ENCODE data around the gene LMF1.
A peak's percentile ranks its signal among the peaks of the same experiment; 100 is the strongest.

LMF1 gene

DNA sequence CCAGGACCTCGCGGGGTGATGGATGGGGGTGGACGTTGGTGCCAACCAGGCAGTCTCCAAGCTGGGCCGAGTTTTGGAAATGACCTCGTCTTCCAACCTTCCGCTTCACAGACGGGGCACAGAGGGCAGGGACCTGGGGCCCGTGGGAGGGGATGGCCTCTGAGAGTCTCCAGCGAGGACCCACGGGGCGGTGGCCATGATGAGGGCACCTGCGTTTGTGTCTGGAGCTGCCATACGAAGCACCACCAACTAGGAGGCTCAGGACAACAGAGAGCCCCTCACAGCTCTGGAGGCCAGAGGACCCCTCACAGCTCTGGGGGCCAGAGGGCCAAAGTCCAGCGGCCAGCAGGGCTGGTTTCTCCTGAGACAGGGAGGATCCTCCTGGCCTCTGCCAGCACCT lies 37.3 kb upstream of the LMF1 start:
- no peaks in the 10 kb centered on the region for H3K4me1 ChIP-seq (ENCODE audit: insufficient read depth, poor library complexity, severe bottlenecking)
- H3K27me3 ChIP-seq (ENCODE audit: insufficient read depth, poor library complexity, severe bottlenecking) = peaks cover 29% of the 10 kb centered on the region
- ATAC-seq (ENCODE audit: low read depth) (no peak), DNase-seq (ENCODE audit: low spot score) (no peak)
- no peaks in the 10 kb centered on the region for H3K36me3 ChIP-seq (ENCODE audit: low read depth)
- H3K27ac ChIP-seq (ENCODE audit: poor library complexity, severe bottlenecking) = no peak overlapping the region
- TF ChIP-seq, protein P1, sequence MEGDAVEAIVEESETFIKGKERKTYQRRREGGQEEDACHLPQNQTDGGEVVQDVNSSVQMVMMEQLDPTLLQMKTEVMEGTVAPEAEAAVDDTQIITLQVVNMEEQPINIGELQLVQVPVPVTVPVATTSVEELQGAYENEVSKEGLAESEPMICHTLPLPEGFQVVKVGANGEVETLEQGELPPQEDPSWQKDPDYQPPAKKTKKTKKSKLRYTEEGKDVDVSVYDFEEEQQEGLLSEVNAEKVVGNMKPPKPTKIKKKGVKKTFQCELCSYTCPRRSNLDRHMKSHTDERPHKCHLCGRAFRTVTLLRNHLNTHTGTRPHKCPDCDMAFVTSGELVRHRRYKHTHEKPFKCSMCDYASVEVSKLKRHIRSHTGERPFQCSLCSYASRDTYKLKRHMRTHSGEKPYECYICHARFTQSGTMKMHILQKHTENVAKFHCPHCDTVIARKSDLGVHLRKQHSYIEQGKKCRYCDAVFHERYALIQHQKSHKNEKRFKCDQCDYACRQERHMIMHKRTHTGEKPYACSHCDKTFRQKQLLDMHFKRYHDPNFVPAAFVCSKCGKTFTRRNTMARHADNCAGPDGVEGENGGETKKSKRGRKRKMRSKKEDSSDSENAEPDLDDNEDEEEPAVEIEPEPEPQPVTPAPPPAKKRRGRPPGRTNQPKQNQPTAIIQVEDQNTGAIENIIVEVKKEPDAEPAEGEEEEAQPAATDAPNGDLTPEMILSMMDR (IDR thresholded peaks at IDR 0.05; ENCODE audit: poor library complexity, severe bottlenecking) = no peak
- no peaks in the 10 kb centered on the region for H3K9me3 ChIP-seq (ENCODE audit: severe bottlenecking)
- no peak overlapping the region for H3K4me3 ChIP-seq (ENCODE audit: severe bottlenecking)

DNA sequence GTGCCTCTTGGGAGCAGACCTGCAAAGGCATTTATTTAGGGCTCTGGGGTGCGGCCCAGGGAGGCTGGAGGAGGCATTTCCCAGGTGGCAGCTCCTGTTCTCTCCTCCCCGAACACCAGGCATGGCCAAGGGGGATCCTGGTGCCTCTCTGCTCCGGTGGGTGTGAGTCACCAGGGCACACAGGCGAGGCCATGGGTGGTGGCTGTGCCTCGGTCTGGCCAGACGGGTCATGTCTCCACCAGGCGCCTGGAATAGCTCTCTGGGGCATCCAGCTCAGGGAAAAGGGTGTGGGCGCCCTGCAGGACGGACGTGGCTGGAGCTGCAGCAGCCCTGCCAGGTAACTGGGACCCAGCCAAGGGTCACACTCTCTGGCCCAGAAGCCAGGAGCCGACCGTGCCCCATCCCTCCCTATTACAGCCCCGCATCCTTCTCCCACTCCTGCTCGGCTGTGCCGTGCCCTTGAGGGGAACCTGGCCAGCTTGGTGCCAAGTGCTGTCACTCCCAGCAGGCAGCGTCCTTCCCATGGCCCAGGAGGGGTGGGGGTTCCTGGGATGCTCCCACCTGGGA lies 36.6 kb upstream of the LMF1 start:
- H3K4me1 ChIP-seq (ENCODE audit: insufficient read depth, poor library complexity, severe bottlenecking) = peaks cover 6% of the 10 kb centered on the region
- H3K9me3 ChIP-seq (ENCODE audit: severe bottlenecking) = no peaks in the 10 kb centered on the region
- DNase-seq (ENCODE audit: low spot score) (no peak), ATAC-seq (ENCODE audit: low read depth) (peak; percentile 18; the same call in 1 of the 3 replicates)
- no peak overlapping the region for H3K27ac ChIP-seq (ENCODE audit: poor library complexity, severe bottlenecking)
- no peaks in the 10 kb centered on the region for H3K36me3 ChIP-seq (ENCODE audit: low read depth)
- no peak overlapping the region for H3K4me3 ChIP-seq (ENCODE audit: severe bottlenecking)
- TF ChIP-seq, protein P1 (IDR thresholded peaks at IDR 0.05; ENCODE audit: poor library complexity, severe bottlenecking) = no peak
- peaks cover 29% of the 10 kb centered on the region for H3K27me3 ChIP-seq (ENCODE audit: insufficient read depth, poor library complexity, severe bottlenecking)

DNA sequence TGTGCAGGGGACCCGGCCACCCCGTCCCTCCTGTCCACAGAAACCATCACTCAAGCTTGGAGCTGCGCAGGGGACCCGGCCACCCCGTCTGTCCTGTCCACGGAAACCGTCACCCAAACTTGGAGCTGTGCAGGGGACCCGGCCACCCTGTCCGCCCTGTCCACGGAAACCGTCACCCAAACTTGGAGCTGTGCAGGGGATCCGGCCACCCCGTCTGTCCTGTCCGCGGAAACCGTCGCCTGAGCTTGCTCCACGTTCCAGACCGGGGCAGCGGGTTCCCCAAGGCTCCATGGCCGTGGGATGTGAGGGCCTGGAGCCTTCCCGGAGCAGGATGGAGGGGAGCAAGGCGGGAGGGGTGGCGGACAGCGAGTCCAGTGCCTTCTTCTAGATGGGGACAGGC lies 36.0 kb upstream of the LMF1 start:
- Histone ChIP-seq H3K36me3 (ENCODE audit: low read depth) (no peaks in the 10 kb centered on the region), H3K4me1 (ENCODE audit: insufficient read depth, poor library complexity, severe bottlenecking) (peaks cover 6% of the 10 kb centered on the region), H3K9me3 (ENCODE audit: severe bottlenecking) (no peaks in the 10 kb centered on the region), H3K27me3 (ENCODE audit: insufficient read depth, poor library complexity, severe bottlenecking) (peaks cover 29% of the 10 kb centered on the region), H3K4me3 (ENCODE audit: severe bottlenecking) (no peak overlapping the region), H3K27ac (ENCODE audit: poor library complexity, severe bottlenecking) (no peak overlapping the region)
- no peak for ATAC-seq (ENCODE audit: low read depth)
- no peak for DNase-seq (ENCODE audit: low spot score)
- TF ChIP-seq, protein P1 (IDR thresholded peaks at IDR 0.05; ENCODE audit: poor library complexity, severe bottlenecking) = no peak

DNA sequence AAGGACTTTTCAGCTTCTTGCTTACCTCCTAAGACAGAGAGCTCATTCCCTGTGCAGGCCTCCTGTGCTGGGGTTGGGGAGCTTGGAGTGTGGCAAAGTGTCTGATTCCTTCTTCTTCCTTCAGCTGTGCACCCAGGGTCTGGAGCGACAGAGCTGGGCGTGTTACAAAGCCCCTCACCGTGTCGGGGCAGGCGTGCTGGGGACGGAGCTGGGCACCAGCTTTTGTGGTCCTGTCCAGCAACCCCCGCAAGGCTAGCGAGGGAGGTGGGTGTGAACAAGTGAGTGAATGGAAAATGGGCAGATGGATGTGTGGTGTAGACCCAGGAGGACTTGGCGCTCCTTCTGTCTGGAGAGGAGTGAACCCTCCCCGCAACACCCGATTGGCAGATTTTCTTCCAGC lies 34.5 kb upstream of the LMF1 start:
- no peak for ATAC-seq (ENCODE audit: low read depth)
- no peak overlapping the region for H3K27ac ChIP-seq (ENCODE audit: poor library complexity, severe bottlenecking)
- H3K4me3 ChIP-seq (ENCODE audit: severe bottlenecking) = no peak overlapping the region
- H3K27me3 ChIP-seq (ENCODE audit: insufficient read depth, poor library complexity, severe bottlenecking) = peaks cover 21% of the 10 kb centered on the region
- no peaks in the 10 kb centered on the region for H3K36me3 ChIP-seq (ENCODE audit: low read depth)
- TF ChIP-seq, protein P1 (IDR thresholded peaks at IDR 0.05; ENCODE audit: poor library complexity, severe bottlenecking) = no peak
- H3K9me3 ChIP-seq (ENCODE audit: severe bottlenecking) = no peaks in the 10 kb centered on the region
- peaks cover 6% of the 10 kb centered on the region for H3K4me1 ChIP-seq (ENCODE audit: insufficient read depth, poor library complexity, severe bottlenecking)
- DNase-seq (ENCODE audit: low spot score) = no peak

Data from RWPE2 (cell line).